RWPE1 (cell line): ENCODE measurements around the gene TBC1D19.

Source experiments
- CTCF ChIA-PET: fragments of 350-600 bp; sonication (Branson Sonifier 250); formaldehyde crosslinking; extraction: SDS; loops from one replicate; lab custom pipeline; 2021; lab: Yijun Ruan, JAX
- POLR2A ChIA-PET: fragments of 400-600 bp; formaldehyde crosslinking; extraction: SDS; loops from one replicate; lab custom pipeline; 2020; ENCODE audit warnings: antibody characterized with exemption; ENCODE audit not compliant: low non-redundant PET; lab: Yijun Ruan, JAX
- DNase-seq: peaks from one replicate; pipeline ENCODE4 v3.0.0; 2012; ENCODE audit warnings: low spot score
- H3K27ac ChIP-seq: fragments of 450-650 bp; 2 replicates; pipeline ENCODE4 v1.5.1; 2017
- CTCF ChIP-seq: fragments of 450-650 bp; conservative IDR thresholded peaks from 2 replicates; pipeline ENCODE4 v1.5.1; 2017; ENCODE audit warnings: low read depth, mild to moderate bottlenecking

TBC1D19 gene

GRCh38 chr4:26724534-26724933 is 140.7 kb downstream of the TBC1D19 start:
- ChIA-PET CTCF (interaction anchor here (0.6 kb wide), 1 partner anchor 425 kb away, joined by 3 read pairs; no protein-coding TSS in a partner anchor), POLR2A (no interaction called here)
- no peak overlapping the region for H3K27ac ChIP-seq
- TF ChIP-seq CTCF: no peak
- DNase-seq: no peak

- H3K27ac ChIP-seq: no peak overlapping the region
- ChIA-PET POLR2A (no interaction called here), CTCF (no interaction called here)
- no peak for DNase-seq
- TF ChIP-seq CTCF: no peak
These were observed 142.9 kb downstream of the TBC1D19 start for GRCh38 chr4:26726655-26727387.

- ChIA-PET POLR2A (no interaction called here), CTCF (no interaction called here)
- DNase-seq: no peak
- H3K27ac ChIP-seq: no peak overlapping the region
- TF ChIP-seq CTCF: no peak
These were observed 144.0 kb downstream of the TBC1D19 start for GRCh38 chr4:26727844-26728243.

GRCh38 chr4:26729027-26729426 is 145.1 kb downstream of the TBC1D19 start:
- no peak for DNase-seq
- no peak overlapping the region for H3K27ac ChIP-seq
- POLR2A ChIA-PET: no interaction called here
- no peak for TF ChIP-seq CTCF
- CTCF ChIA-PET: interaction anchor here (0.9 to 1.3 kb wide), 2 partner anchors 9 to 19 kb away, joined by 4 to 8 read pairs; no protein-coding TSS in a partner anchor

- no peak for DNase-seq
- H3K27ac ChIP-seq: no peak overlapping the region
- CTCF ChIA-PET: interaction anchor here (1.3 kb wide), 1 partner anchor 10 kb away, joined by 8 read pairs; no protein-coding TSS in a partner anchor
- no peak for TF ChIP-seq CTCF
- POLR2A ChIA-PET: no interaction called here
These were observed 145.7 kb downstream of the TBC1D19 start for GRCh38 chr4:26729547-26729946.

- TF ChIP-seq CTCF: no peak
- CTCF ChIA-PET: no interaction called here
- no peak overlapping the region for H3K27ac ChIP-seq
- POLR2A ChIA-PET: no interaction called here
- DNase-seq: no peak
These were observed 147.6 kb downstream of the TBC1D19 start for GRCh38 chr4:26731351-26732035.
